Measurements from ENCODE around the gene RFLNA. TPM values are rescaled to one million over a fixed set of nuclear protein-coding genes. Genes with fewer than 3 reads are reported as not detected.

Gene RFLNA
- 4.7 TPM for polyA plus RNA-seq (2013, experiment 1 of 2)
- polyA plus RNA-seq (2013, experiment 2 of 2), result 4.6 TPM

GRCh38 chr12:124294780-124295341 lies at the start of gene RFLNA:
RFLNA (plus strand) TSS chr12:124295093; CDS start chr12:124295430, 337 bp downstream.
- Histone ChIP-seq H3K9ac (ENCODE audit: low read depth, low read length) (no peak within 1 kb of the TSS; the same call in 1 of the 2 replicates), H3K36me3 (ENCODE audit: insufficient read depth, low read length) (no peaks in the 10 kb centered on the region), H3K27ac (ENCODE audit: low read depth, low read length) (no peak within 1 kb of the TSS), H3K4me3 (ENCODE audit: low read length) (peak within 1 kb of the TSS; percentile 54), H3K4me1 (ENCODE audit: insufficient read depth, low read length) (peaks cover 19% of the 10 kb centered on the region), H3K9me3 (ENCODE audit: insufficient read depth, low read depth, low read length) (no peaks in the 10 kb centered on the region), H3K27me3 (ENCODE audit: insufficient read depth, low read length) (peaks cover 33% of the 10 kb centered on the region)
- 4% methylated on average over 66 of the region's 66 CpGs for WGBS

GRCh38 chr12:124247331-124247730 lies 47.6 kb upstream of the RFLNA start:
- Histone ChIP-seq H3K9ac (ENCODE audit: low read depth, low read length) (no peak overlapping the region), H3K27ac (ENCODE audit: low read depth, low read length) (no peak overlapping the region), H3K4me1 (ENCODE audit: insufficient read depth, low read length) (peaks cover under 1% of the 10 kb centered on the region; the same call in 1 of the 2 replicates), H3K4me3 (ENCODE audit: low read length) (no peak overlapping the region), H3K9me3 (ENCODE audit: insufficient read depth, low read depth, low read length) (no peaks in the 10 kb centered on the region), H3K27me3 (ENCODE audit: insufficient read depth, low read length) (no peaks in the 10 kb centered on the region), H3K36me3 (ENCODE audit: insufficient read depth, low read length) (no peaks in the 10 kb centered on the region)
- WGBS, result 88% methylated on average over 2 of the region's 2 CpGs

- H3K9me3 ChIP-seq (ENCODE audit: insufficient read depth, low read depth, low read length), result no peaks in the 10 kb centered on the region
- no peaks in the 10 kb centered on the region for H3K4me1 ChIP-seq (ENCODE audit: insufficient read depth, low read length)
- no peak overlapping the region for H3K4me3 ChIP-seq (ENCODE audit: low read length)
- H3K9ac ChIP-seq (ENCODE audit: low read depth, low read length), result no peak overlapping the region
- WGBS, result 88% methylated on average over 19 of the region's 20 CpGs
- no peaks in the 10 kb centered on the region for H3K36me3 ChIP-seq (ENCODE audit: insufficient read depth, low read length)
- H3K27me3 ChIP-seq (ENCODE audit: insufficient read depth, low read length), result no peaks in the 10 kb centered on the region
- H3K27ac ChIP-seq (ENCODE audit: low read depth, low read length), result no peak overlapping the region
These were observed 45.7 kb upstream of the RFLNA start for GRCh38 chr12:124248941-124249825.

GRCh38 chr12:124251186-124251585 lies 43.7 kb upstream of the RFLNA start:
- Histone ChIP-seq H3K9me3 (ENCODE audit: insufficient read depth, low read depth, low read length) (no peaks in the 10 kb centered on the region), H3K27ac (ENCODE audit: low read depth, low read length) (no peak overlapping the region), H3K36me3 (ENCODE audit: insufficient read depth, low read length) (no peaks in the 10 kb centered on the region), H3K4me3 (ENCODE audit: low read length) (no peak overlapping the region), H3K9ac (ENCODE audit: low read depth, low read length) (no peak overlapping the region), H3K4me1 (ENCODE audit: insufficient read depth, low read length) (no peaks in the 10 kb centered on the region), H3K27me3 (ENCODE audit: insufficient read depth, low read length) (no peaks in the 10 kb centered on the region)
- 86% methylated on average over 5 of the region's 7 CpGs for WGBS

GRCh38 chr12:124252964-124253363 lies 41.9 kb upstream of the RFLNA start:
- H3K27ac ChIP-seq (ENCODE audit: low read depth, low read length), result no peak overlapping the region
- no peaks in the 10 kb centered on the region for H3K4me1 ChIP-seq (ENCODE audit: insufficient read depth, low read length)
- H3K9ac ChIP-seq (ENCODE audit: low read depth, low read length), result no peak overlapping the region
- WGBS, result 95% methylated on average over 6 of the region's 6 CpGs
- H3K27me3 ChIP-seq (ENCODE audit: insufficient read depth, low read length), result no peaks in the 10 kb centered on the region
- H3K36me3 ChIP-seq (ENCODE audit: insufficient read depth, low read length), result no peaks in the 10 kb centered on the region
- no peaks in the 10 kb centered on the region for H3K9me3 ChIP-seq (ENCODE audit: insufficient read depth, low read depth, low read length)
- H3K4me3 ChIP-seq (ENCODE audit: low read length), result no peak overlapping the region

- Histone ChIP-seq H3K9ac (ENCODE audit: low read depth, low read length) (no peak overlapping the region), H3K36me3 (ENCODE audit: insufficient read depth, low read length) (no peaks in the 10 kb centered on the region), H3K4me3 (ENCODE audit: low read length) (no peak overlapping the region), H3K9me3 (ENCODE audit: insufficient read depth, low read depth, low read length) (no peaks in the 10 kb centered on the region), H3K27ac (ENCODE audit: low read depth, low read length) (no peak overlapping the region), H3K27me3 (ENCODE audit: insufficient read depth, low read length) (no peaks in the 10 kb centered on the region), H3K4me1 (ENCODE audit: insufficient read depth, low read length) (no peaks in the 10 kb centered on the region)
- 87% methylated on average over 10 of the region's 10 CpGs for WGBS
These were observed 40.8 kb upstream of the RFLNA start for GRCh38 chr12:124254126-124254525.

- Histone ChIP-seq H3K27ac (ENCODE audit: low read depth, low read length) (no peak overlapping the region), H3K4me1 (ENCODE audit: insufficient read depth, low read length) (no peaks in the 10 kb centered on the region), H3K4me3 (ENCODE audit: low read length) (no peak overlapping the region)
These were observed 35.5 kb upstream of the RFLNA start for GRCh38 chr12:124259154-124260066.

GRCh38 chr12:124261885-124262284 lies 33.0 kb upstream of the RFLNA start:
- Histone ChIP-seq H3K9ac (ENCODE audit: low read depth, low read length) (no peak overlapping the region), H3K4me3 (ENCODE audit: low read length) (no peak overlapping the region), H3K27ac (ENCODE audit: low read depth, low read length) (no peak overlapping the region), H3K27me3 (ENCODE audit: insufficient read depth, low read length) (no peaks in the 10 kb centered on the region), H3K36me3 (ENCODE audit: insufficient read depth, low read length) (no peaks in the 10 kb centered on the region), H3K4me1 (ENCODE audit: insufficient read depth, low read length) (no peaks in the 10 kb centered on the region), H3K9me3 (ENCODE audit: insufficient read depth, low read depth, low read length) (no peaks in the 10 kb centered on the region)
- WGBS, result 91% methylated on average over 12 of the region's 12 CpGs

More at GRCh38 chr12:124259154-124260066, 35.5 kb upstream of the RFLNA start:
- Histone ChIP-seq H3K27me3 (ENCODE audit: insufficient read depth, low read length) (no peaks in the 10 kb centered on the region), H3K36me3 (ENCODE audit: insufficient read depth, low read length) (no peaks in the 10 kb centered on the region), H3K9ac (ENCODE audit: low read depth, low read length) (no peak overlapping the region), H3K9me3 (ENCODE audit: insufficient read depth, low read depth, low read length) (no peaks in the 10 kb centered on the region)
- 92% methylated on average over 23 of the region's 23 CpGs for WGBS

GRCh38 chr12:124264089-124264795 lies 30.7 kb upstream of the RFLNA start:
- Histone ChIP-seq H3K27me3 (ENCODE audit: insufficient read depth, low read length) (no peaks in the 10 kb centered on the region), H3K4me3 (ENCODE audit: low read length) (no peak overlapping the region), H3K9ac (ENCODE audit: low read depth, low read length) (no peak overlapping the region), H3K27ac (ENCODE audit: low read depth, low read length) (no peak overlapping the region), H3K36me3 (ENCODE audit: insufficient read depth, low read length) (no peaks in the 10 kb centered on the region), H3K9me3 (ENCODE audit: insufficient read depth, low read depth, low read length) (no peaks in the 10 kb centered on the region), H3K4me1 (ENCODE audit: insufficient read depth, low read length) (no peaks in the 10 kb centered on the region)
- 93% methylated on average over 10 of the region's 10 CpGs for WGBS

GRCh38 chr12:124264879-124265278 lies 30.0 kb upstream of the RFLNA start:
- Histone ChIP-seq H3K36me3 (ENCODE audit: insufficient read depth, low read length) (no peaks in the 10 kb centered on the region), H3K9me3 (ENCODE audit: insufficient read depth, low read depth, low read length) (no peaks in the 10 kb centered on the region), H3K27me3 (ENCODE audit: insufficient read depth, low read length) (no peaks in the 10 kb centered on the region), H3K27ac (ENCODE audit: low read depth, low read length) (no peak overlapping the region), H3K4me1 (ENCODE audit: insufficient read depth, low read length) (no peaks in the 10 kb centered on the region), H3K4me3 (ENCODE audit: low read length) (no peak overlapping the region), H3K9ac (ENCODE audit: low read depth, low read length) (no peak overlapping the region)
- whole genome bisulfite sequencing, result 97% methylated on average over 7 of the region's 7 CpGs
